Suprapubic skin (tissue), 4 donors: Measurements from ENCODE around the gene BMX.

Experiments
- CTCF ChIP-seq, 2 donors: fragments of 200-600 bp in 1 of 2; fragments of 450-650 bp in 1 of 2; sonication (generic) in 1 of 2; IDR thresholded peaks; one replicate each; pipeline ENCODE4 v1.5.1; 2016 to 2019; ENCODE audit warnings: antibody characterized with exemption in 2 of 2, mild to moderate bottlenecking in 1 of 2, moderate library complexity in 1 of 2
- EP300 ChIP-seq: sonication (generic); formaldehyde crosslinking; IDR thresholded peaks from one replicate; pipeline ENCODE4 v1.6.1; 2017; ENCODE audit warnings: antibody characterized with exemption
- POLR2A ChIP-seq, 2 donors: fragments of 450-650 bp; IDR thresholded peaks; one replicate each; pipeline ENCODE4 v1.6.1; 2017; ENCODE audit warnings: antibody characterized with exemption in 2 of 2, mild to moderate bottlenecking in 2 of 2, moderate library complexity in 2 of 2
- POLR2AphosphoS5 ChIP-seq, 3 donors: sonication (generic); formaldehyde crosslinking; IDR thresholded peaks; one replicate each; pipeline ENCODE4 v1.6.1; 2017; ENCODE audit warnings: antibody characterized with exemption in 3 of 3

DNA sequence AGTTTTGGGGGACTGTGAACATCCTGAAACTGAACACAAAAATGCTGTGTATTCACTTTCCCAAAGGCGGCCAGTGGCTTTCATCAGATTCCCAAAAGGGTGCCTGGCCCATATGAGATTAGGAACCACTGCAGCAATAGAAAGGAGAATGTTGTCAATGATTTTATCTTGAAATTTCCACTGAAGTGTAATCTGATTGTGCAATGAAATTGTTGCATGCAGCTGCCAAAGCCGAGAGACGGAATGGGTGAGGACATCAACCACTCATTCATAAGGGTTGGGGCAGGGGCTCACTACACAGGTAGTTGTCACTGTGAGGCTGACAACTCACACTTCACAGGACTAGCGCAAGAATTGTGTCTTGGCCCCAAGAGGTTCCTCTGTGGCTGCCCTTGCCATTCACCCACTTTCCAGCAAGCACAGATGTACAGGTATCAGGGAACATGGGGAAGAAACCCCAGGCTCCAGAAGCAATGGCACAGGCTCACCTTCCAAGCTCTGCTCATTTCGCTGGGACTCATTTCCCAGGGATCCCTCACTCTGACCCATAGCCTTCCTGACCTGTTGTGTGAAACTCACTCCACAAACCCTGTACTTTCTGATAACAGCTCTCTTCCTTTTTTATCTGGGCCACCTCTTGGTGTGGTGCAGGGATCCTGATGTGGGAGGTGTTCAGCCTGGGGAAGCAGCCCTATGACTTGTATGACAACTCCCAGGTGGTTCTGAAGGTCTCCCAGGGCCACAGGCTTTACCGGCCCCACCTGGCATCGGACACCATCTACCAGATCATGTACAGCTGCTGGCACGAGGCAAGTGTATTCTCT, 48.8 kb downstream of the BMX start:
- no peak for TF ChIP-seq POLR2A (IDR thresholded peaks at IDR 0.05)
- no peak for TF ChIP-seq CTCF (IDR thresholded peaks at IDR 0.05)
- no peak for TF ChIP-seq EP300
- no peak for TF ChIP-seq POLR2AphosphoS5 (IDR thresholded peaks at IDR 0.05)
